K562 (cell line): ENCODE data around the gene SGMS1. TPM values are rescaled to one million over a fixed set of nuclear protein-coding genes. Genes with fewer than 3 reads are reported as not detected.

Experiments used
- CREB3 ChIP-seq: fragments of 450-650 bp; conservative IDR thresholded peaks from 2 replicates; pipeline ENCODE4 v1.6.1; 2016; ENCODE audit warnings: missing genetic modification characterization, low read depth, mild to moderate bottlenecking, missing compliant biosample characterization, moderate library complexity
- CUX1 ChIP-seq: fragments of 200-800 bp; sonication (Bioruptor generic); IDR thresholded peaks from 2 replicates; pipeline ENCODE4 v1.6.1; 2016; ENCODE audit warnings: missing genetic modification characterization, missing compliant biosample characterization
- ELF1 ChIP-seq: fragments of 200-800 bp; sonication (Bioruptor generic); IDR thresholded peaks from 2 replicates; pipeline ENCODE4 v1.6.1; 2016; ENCODE audit warnings: missing genetic modification characterization, missing compliant biosample characterization
- HMG20B ChIP-seq: fragments of 250-450 bp; sonication (Bioruptor Pico); IDR thresholded peaks from 2 replicates; pipeline ENCODE4 v1.5.0; 2021; ENCODE audit warnings: mild to moderate bottlenecking
- HNRNPK ChIP-seq: fragments of 200-400 bp; formaldehyde crosslinking; IDR thresholded peaks from one replicate; pipeline ENCODE4 v1.6.1; 2018; ENCODE audit warnings: mild to moderate bottlenecking, low read depth, low read length; ENCODE audit not compliant: poor library complexity, severe bottlenecking
- HNRNPUL1 ChIP-seq: fragments of 200-400 bp; formaldehyde crosslinking; IDR thresholded peaks from 2 replicates; pipeline ENCODE4 v1.6.1; 2017; ENCODE audit warnings: low read length
- MBD2 ChIP-seq: sonication (generic); IDR thresholded peaks from 2 replicates; pipeline ENCODE4 v1.6.1; 2016; ENCODE audit warnings: low read depth, borderline replicate concordance
- MLX ChIP-seq, 2 experiments: fragments of 450-650 bp in 1 of 2; sonication (generic) in 1 of 2; formaldehyde crosslinking; conservative IDR thresholded peaks; 2 replicates each; pipeline versions ENCODE4 v1.4.0 to v1.8.1; 2020 to 2022; ENCODE audit warnings: mild to moderate bottlenecking in 1 of 2, missing genetic modification reagents in 1 of 2
- NRF1 ChIP-seq, 2 experiments: fragments of 450-650 bp; IDR thresholded peaks in 1 of 2; conservative IDR thresholded peaks in 1 of 2; 2 replicates each; pipeline ENCODE4 v1.6.1; 2014; ENCODE audit warnings: mild to moderate bottlenecking in 2 of 2
- PHF8 ChIP-seq: fragments of 200-600 bp; sonication (generic); IDR thresholded peaks from 2 replicates; pipeline ENCODE4 v1.6.1; 2012; ENCODE audit warnings: mixed run types, mild to moderate bottlenecking, inconsistent platforms, low read length, moderate library complexity, borderline replicate concordance
- ZFPM2 ChIP-seq: fragments of 250-450 bp; sonication (Bioruptor Pico); IDR thresholded peaks from 2 replicates; pipeline ENCODE4 v1.5.1; 2022; ENCODE audit warnings: mild to moderate bottlenecking
- ZNF639 ChIP-seq, 2 experiments: fragments of 200-800 bp in 1 of 2; sonication (Bioruptor generic) in 1 of 2; sonication (generic) in 1 of 2; formaldehyde crosslinking in 1 of 2; IDR thresholded peaks in 1 of 2; conservative IDR thresholded peaks in 1 of 2; 2 replicates each; pipeline versions ENCODE4 v1.5.0 to v1.6.1; 2016 to 2020; ENCODE audit warnings: missing compliant biosample characterization in 1 of 2, missing genetic modification characterization in 1 of 2, missing genetic modification reagents in 1 of 2
- ZZZ3 ChIP-seq: fragments of 450-650 bp; IDR thresholded peaks from 2 replicates; pipeline ENCODE4 v1.6.1; 2016; ENCODE audit warnings: antibody characterized with exemption, mild to moderate bottlenecking, moderate library complexity
- polyA plus RNA-seq, 8 experiments: library from polyadenylated mRNA; depleted of rRNA in 4 of 8; stranded (reverse) in 5 of 8; unstranded in 3 of 8; fragments of >200 nt; fragmentation: Nextera tagmentation in 2 of 8; fragmentation: Illumina TruSeq in 1 of 8; extraction: Ambion mirVana in 2 of 8; extraction: Trizol in 1 of 8; gene quantifications; 2 replicates each; pipeline versions ENCODE4 v1.2.1 to v1.2.3, GENCODE V29; 2011 to 2014; ENCODE audit warnings: inconsistent platforms in 1 of 8, missing spikeins in 1 of 8
- total RNA-seq, 7 experiments: library from RNA; depleted of rRNA in 6 of 7; stranded (reverse); fragments of >200 nt in 6 of 7; fragmentation: Illumina TruSeq in 2 of 7; extraction: Trizol in 2 of 7; gene quantifications; 2 replicates each; pipeline versions ENCODE4 v1.2.1 to v1.2.3, GENCODE V29; 2011 to 2021; ENCODE audit warnings: low replicate concordance in 1 of 7
- TF ChIP-seq, protein P1 (sequence below): fragments of 250-450 bp; sonication (Bioruptor Pico); IDR thresholded peaks from 2 replicates; pipeline ENCODE4 v1.5.0; 2022; ENCODE audit warnings: mild to moderate bottlenecking
- TF ChIP-seq, protein P2 (sequence below): fragments of 450-650 bp; IDR thresholded peaks from 2 replicates; pipeline ENCODE4 v1.6.1; 2016

SGMS1 gene
- total and polyA plus RNA-seq, 9 of the 15 experiments (the other 6 are each of a cell fraction or from before 2014, with no cell fraction given): 22.6 to 232 (median 82.2) TPM

GRCh38 chr10:50624413-50624865, 683 bp upstream of the SGMS1 start (continued):
- TF ChIP-seq MLX (CRISPR knock-in tag; conservative IDR thresholded peaks at IDR 0.05): no peak
- TF ChIP-seq HNRNPK: no peak
- no peak for TF ChIP-seq ZZZ3
- TF ChIP-seq HMG20B: no peak
- TF ChIP-seq PHF8: peak; percentile 84; the same call in 1 of the 2 replicates
- no peak for TF ChIP-seq CREB3 (tag)
- TF ChIP-seq CUX1 (CRISPR knock-in tag): no peak
- TF ChIP-seq ZFPM2 (CRISPR knock-in tag): no peak
- TF ChIP-seq MBD2: peak; percentile 27; the same call in 1 of the 2 replicates
- no peak for TF ChIP-seq HNRNPUL1
- peak; percentile 94 to 96 for TF ChIP-seq NRF1 (conservative IDR thresholded peaks at IDR 0.05 in 1 of 2, IDR thresholded peaks at IDR 0.05 in 1 of 2)
- TF ChIP-seq ZNF639 (CRISPR knock-in tag; conservative IDR thresholded peaks at IDR 0.05 in 1 of 2, IDR thresholded peaks at IDR 0.05 in 1 of 2): no peak; a peak in 1 of 4 replicates
- TF ChIP-seq ELF1 (tag): no peak
- TF ChIP-seq, protein P1, sequence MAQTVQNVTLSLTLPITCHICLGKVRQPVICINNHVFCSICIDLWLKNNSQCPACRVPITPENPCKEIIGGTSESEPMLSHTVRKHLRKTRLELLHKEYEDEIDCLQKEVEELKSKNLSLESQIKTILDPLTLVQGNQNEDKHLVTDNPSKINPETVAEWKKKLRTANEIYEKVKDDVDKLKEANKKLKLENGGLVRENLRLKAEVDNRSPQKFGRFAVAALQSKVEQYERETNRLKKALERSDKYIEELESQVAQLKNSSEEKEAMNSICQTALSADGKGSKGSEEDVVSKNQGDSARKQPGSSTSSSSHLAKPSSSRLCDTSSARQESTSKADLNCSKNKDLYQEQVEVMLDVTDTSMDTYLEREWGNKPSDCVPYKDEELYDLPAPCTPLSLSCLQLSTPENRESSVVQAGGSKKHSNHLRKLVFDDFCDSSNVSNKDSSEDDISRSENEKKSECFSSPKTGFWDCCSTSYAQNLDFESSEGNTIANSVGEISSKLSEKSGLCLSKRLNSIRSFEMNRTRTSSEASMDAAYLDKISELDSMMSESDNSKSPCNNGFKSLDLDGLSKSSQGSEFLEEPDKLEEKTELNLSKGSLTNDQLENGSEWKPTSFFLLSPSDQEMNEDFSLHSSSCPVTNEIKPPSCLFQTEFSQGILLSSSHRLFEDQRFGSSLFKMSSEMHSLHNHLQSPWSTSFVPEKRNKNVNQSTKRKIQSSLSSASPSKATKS (CRISPR knock-in tag): no peak
- TF ChIP-seq, protein P2, sequence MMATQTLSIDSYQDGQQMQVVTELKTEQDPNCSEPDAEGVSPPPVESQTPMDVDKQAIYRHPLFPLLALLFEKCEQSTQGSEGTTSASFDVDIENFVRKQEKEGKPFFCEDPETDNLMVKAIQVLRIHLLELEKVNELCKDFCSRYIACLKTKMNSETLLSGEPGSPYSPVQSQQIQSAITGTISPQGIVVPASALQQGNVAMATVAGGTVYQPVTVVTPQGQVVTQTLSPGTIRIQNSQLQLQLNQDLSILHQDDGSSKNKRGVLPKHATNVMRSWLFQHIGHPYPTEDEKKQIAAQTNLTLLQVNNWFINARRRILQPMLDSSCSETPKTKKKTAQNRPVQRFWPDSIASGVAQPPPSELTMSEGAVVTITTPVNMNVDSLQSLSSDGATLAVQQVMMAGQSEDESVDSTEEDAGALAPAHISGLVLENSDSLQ: no peak
